ENCODE results near the gene OR9Q1.

GRCh38 chr11:58028687-58029411, 5.2 kb downstream of the OR9Q1 start:
- TF ChIP-seq SP1 (IDR thresholded peaks at IDR 0.05) (peak; percentile 62), CTCF (IDR thresholded peaks at IDR 0.05; ENCODE audit: low read depth, low read length, missing input control) (no peak), REST (IDR thresholded peaks at IDR 0.05) (no peak), MAX (IDR thresholded peaks at IDR 0.05) (no peak), TAF1 (conservative IDR thresholded peaks at IDR 0.05) (no peak), ZBTB33 (IDR thresholded peaks at IDR 0.05) (no peak), FOXA1 (IDR thresholded peaks at IDR 0.05) (no peak)
